HepG2 (cell line): ENCODE data around the gene DHRS12. TPM values are rescaled to one million over a fixed set of nuclear protein-coding genes. Genes with fewer than 3 reads are reported as not detected.

Source experiments
- AHR ChIP-seq: IDR thresholded peaks from 2 replicates; pipeline ENCODE4 v1.6.1; 2018; ENCODE audit warnings: missing genetic modification reagents, missing compliant biosample characterization
- EP300 ChIP-seq, 3 experiments: sonication (generic) in 1 of 3; formaldehyde crosslinking in 1 of 3; IDR thresholded peaks; 2 replicates each; pipeline versions ENCODE4 v1.5.1 to v1.6.1; 2011 to 2020; ENCODE audit warnings: low read depth in 2 of 3, low read length in 2 of 3, borderline replicate concordance in 1 of 3, improper control_type of control experiment in 1 of 3, mild to moderate bottlenecking in 1 of 3, missing genetic modification reagents in 1 of 3, moderate library complexity in 1 of 3
- FOXK1 ChIP-seq: sonication (generic); formaldehyde crosslinking; IDR thresholded peaks from 2 replicates; pipeline ENCODE4 v1.4.0; 2020; ENCODE audit warnings: low read depth, missing genetic modification reagents, borderline replicate concordance
- GABPA ChIP-seq, 2 experiments: IDR thresholded peaks; 2 replicates each; pipeline ENCODE4 v1.6.1; 2011 to 2016; ENCODE audit warnings: low read depth in 2 of 2, low read length in 1 of 2, missing biosample characterization in 1 of 2, missing genetic modification characterization in 1 of 2
- GABPB1 ChIP-seq: IDR thresholded peaks from 2 replicates; pipeline ENCODE4 v1.6.1; 2016; ENCODE audit warnings: mild to moderate bottlenecking, missing genetic modification reagents, moderate library complexity, missing compliant biosample characterization
- GFI1 ChIP-seq: sonication (generic); formaldehyde crosslinking; IDR thresholded peaks from 2 replicates; pipeline ENCODE4 v1.5.0; 2020; ENCODE audit warnings: missing genetic modification reagents, mild to moderate bottlenecking, borderline replicate concordance
- HDAC2 ChIP-seq: sonication (generic); formaldehyde crosslinking; IDR thresholded peaks from 2 replicates; pipeline ENCODE4 v1.4.0; 2020; ENCODE audit warnings: missing genetic modification reagents
- HNRNPL ChIP-seq: fragments of 200-400 bp; formaldehyde crosslinking; IDR thresholded peaks from 2 replicates; pipeline ENCODE4 v1.6.1; 2017; ENCODE audit warnings: mild to moderate bottlenecking, low read depth, low read length
- MTERF4 ChIP-seq: sonication (generic); formaldehyde crosslinking; IDR thresholded peaks from 2 replicates; pipeline ENCODE4 v1.8.0; 2023; ENCODE audit warnings: mild to moderate bottlenecking, missing genetic modification reagents
- NCOA2 ChIP-seq: sonication (generic); formaldehyde crosslinking; IDR thresholded peaks from 2 replicates; pipeline ENCODE4 v1.8.0; 2022; ENCODE audit warnings: inconsistent platforms
- PTBP1 ChIP-seq: fragments of 200-400 bp; formaldehyde crosslinking; IDR thresholded peaks from 2 replicates; pipeline ENCODE4 v1.6.1; 2018; ENCODE audit warnings: low read length, low read depth; ENCODE audit not compliant: poor library complexity, severe bottlenecking
- SIX1 ChIP-seq: sonication (generic); formaldehyde crosslinking; IDR thresholded peaks from 2 replicates; pipeline ENCODE4 v1.4.0; 2020; ENCODE audit warnings: missing genetic modification reagents, borderline replicate concordance
- SOX6 ChIP-seq, 2 experiments: fragments of 450-650 bp in 1 of 2; sonication (generic) in 1 of 2; formaldehyde crosslinking in 1 of 2; IDR thresholded peaks; 2 replicates each; pipeline versions ENCODE4 v1.4.0 to v1.6.1; 2017 to 2020; ENCODE audit warnings: antibody characterized with exemption in 1 of 2, mild to moderate bottlenecking in 1 of 2, missing genetic modification reagents in 1 of 2
- SYNCRIP ChIP-seq: fragments of 200-400 bp; formaldehyde crosslinking; IDR thresholded peaks from 2 replicates; pipeline ENCODE4 v1.6.1; 2018; ENCODE audit warnings: mild to moderate bottlenecking, low read depth, low read length; ENCODE audit not compliant: insufficient read depth
- TBX2 ChIP-seq: sonication (generic); formaldehyde crosslinking; IDR thresholded peaks from 2 replicates; pipeline ENCODE4 v1.5.0; 2020; ENCODE audit warnings: missing genetic modification reagents, mild to moderate bottlenecking, borderline replicate concordance
- ZFP62 ChIP-seq: sonication (generic); formaldehyde crosslinking; IDR thresholded peaks from 2 replicates; pipeline ENCODE4 v1.4.0; 2020; ENCODE audit warnings: missing genetic modification reagents
- ZNF138 ChIP-seq: sonication (generic); formaldehyde crosslinking; IDR thresholded peaks from 2 replicates; pipeline ENCODE4 v1.5.0; 2020; ENCODE audit warnings: mild to moderate bottlenecking, low read depth, missing genetic modification reagents
- ZNF253 ChIP-seq: sonication (generic); formaldehyde crosslinking; IDR thresholded peaks from 2 replicates; pipeline ENCODE4 v1.8.0; 2022; ENCODE audit warnings: mild to moderate bottlenecking, missing genetic modification reagents, borderline replicate concordance
- ZNF44 ChIP-seq: sonication (generic); formaldehyde crosslinking; IDR thresholded peaks from 2 replicates; pipeline ENCODE4 v1.5.1; 2020; ENCODE audit warnings: mild to moderate bottlenecking, missing genetic modification reagents
- ZNF547 ChIP-seq: sonication (generic); formaldehyde crosslinking; IDR thresholded peaks from 2 replicates; pipeline ENCODE4 v1.5.1; 2020; ENCODE audit warnings: mild to moderate bottlenecking, missing genetic modification reagents
- ZNF782 ChIP-seq: sonication (generic); formaldehyde crosslinking; IDR thresholded peaks from 2 replicates; pipeline ENCODE4 v1.4.0; 2020; ENCODE audit warnings: missing genetic modification reagents, mild to moderate bottlenecking, borderline replicate concordance
- polyA plus RNA-seq, 8 experiments: library from polyadenylated mRNA; depleted of rRNA in 3 of 8; stranded (reverse) in 7 of 8; unstranded in 1 of 8; fragments of >200 nt; fragmentation: Illumina TruSeq in 4 of 8; extraction: Trizol in 4 of 8; gene quantifications; 2 replicates each; pipeline versions ENCODE4 v1.2.1 to v1.2.3, GENCODE V29; 2011 to 2016; ENCODE audit warnings: low read depth in 4 of 8, missing spikeins in 1 of 8, mixed read lengths in 1 of 8; ENCODE audit not compliant: insufficient read depth in 1 of 8
- total RNA-seq, 5 experiments: library from RNA; depleted of rRNA; stranded (reverse); fragments of >200 nt; fragmentation: Illumina TruSeq; extraction: Trizol; gene quantifications; 2 replicates each; pipeline ENCODE4 v1.2.3, GENCODE V29; 2016; ENCODE audit warnings: low read depth in 1 of 5
- TF ChIP-seq, protein P1 (sequence below): sonication (generic); formaldehyde crosslinking; IDR thresholded peaks from 2 replicates; pipeline ENCODE4 v1.5.1; 2020; ENCODE audit warnings: mild to moderate bottlenecking, missing genetic modification reagents

The DHRS12 gene
- total and polyA plus RNA-seq, 2 of the 13 experiments (the other 11 are each of a cell fraction or from before 2014, with no cell fraction given), result 7.2 to 8.4 TPM

DNA sequence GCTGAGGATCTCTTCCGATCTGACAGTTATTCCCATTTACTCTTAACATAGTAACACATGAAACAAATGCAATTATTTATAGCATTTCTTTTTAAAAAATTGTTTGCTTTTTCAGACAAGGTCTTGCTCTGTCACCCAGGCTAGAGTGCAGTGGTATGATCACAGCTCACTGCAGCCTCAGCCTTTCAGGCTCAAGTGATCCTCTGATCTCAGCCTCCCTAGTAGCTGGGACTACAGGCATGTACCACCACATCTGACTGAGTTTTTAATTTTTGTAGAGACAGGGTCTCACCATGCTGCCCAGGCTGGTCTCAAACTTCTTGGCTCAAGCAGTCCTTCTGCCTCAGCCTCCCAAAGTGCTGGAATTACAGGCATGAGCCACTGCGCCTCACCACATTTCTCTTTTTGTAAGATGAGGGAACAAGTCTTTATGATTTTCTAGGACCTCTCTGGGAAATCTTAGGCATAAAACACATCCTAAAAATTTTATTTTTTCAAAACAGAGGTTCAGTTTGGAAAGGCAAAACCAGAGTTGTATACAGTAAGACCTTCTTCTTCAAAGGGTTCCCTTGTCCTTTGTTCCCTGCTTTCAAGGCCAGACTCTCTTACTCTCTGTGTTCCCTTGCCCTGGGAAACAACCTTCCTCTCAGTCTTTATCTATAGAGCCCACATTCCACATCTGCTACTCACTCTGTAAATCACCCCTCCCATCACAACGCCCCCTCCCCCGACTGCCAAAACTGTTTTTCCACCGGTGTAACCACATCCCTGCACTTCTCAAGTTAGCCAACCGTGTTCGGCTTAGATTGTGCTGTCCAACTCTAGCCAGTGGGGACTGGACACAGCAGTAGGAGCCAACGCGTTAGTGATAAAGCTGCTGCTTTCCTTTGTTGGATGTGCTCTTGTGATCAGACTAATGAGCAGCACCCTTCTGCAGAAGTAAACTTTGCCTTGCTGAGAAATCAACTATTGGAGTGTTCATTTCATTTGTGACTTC lies 56.2 kb downstream of the DHRS12 start (continued):
- TF ChIP-seq ZNF547 (CRISPR knock-in tag) (no peak), HNRNPL (no peak), ZNF138 (no peak), SIX1 (no peak), EP300 (IDR thresholded peaks at IDR 0.05; ENCODE audit: low read depth in 2 of 2, low read length in 2 of 2) (peak; percentile 36 to 81; a peak in 3 of 4 replicates), EP300 (CRISPR knock-in tag; IDR thresholded peaks at IDR 0.05; ENCODE audit: borderline replicate concordance) (peak; percentile 80; the same call in 1 of the 2 replicates), GABPA (IDR thresholded peaks at IDR 0.05; ENCODE audit: low read depth, low read length) (no peak), GABPA (CRISPR knock-in tag; IDR thresholded peaks at IDR 0.05; ENCODE audit: low read depth) (no peak), ZNF782 (CRISPR knock-in tag) (no peak), ZNF253 (CRISPR knock-in tag) (no peak), SYNCRIP (no peak), SOX6 (IDR thresholded peaks at IDR 0.05) (no peak), SOX6 (CRISPR knock-in tag; IDR thresholded peaks at IDR 0.05) (peak; percentile 76), MTERF4 (CRISPR knock-in tag) (no peak), FOXK1 (peak; percentile 34; the same call in 1 of the 2 replicates), NCOA2 (CRISPR knock-in tag) (peak; percentile 87), TBX2 (CRISPR knock-in tag) (peak; percentile 25; the same call in 1 of the 2 replicates), PTBP1 (no peak), AHR (CRISPR knock-in tag) (no peak), HDAC2 (CRISPR knock-in tag) (no peak), ZNF44 (CRISPR knock-in tag) (no peak), GFI1 (CRISPR knock-in tag) (0 out of 2 replicates have a peak, but pooled peaks have one; percentile 59), GABPB1 (no peak), ZFP62 (CRISPR knock-in tag) (no peak)
- TF ChIP-seq, protein P1, sequence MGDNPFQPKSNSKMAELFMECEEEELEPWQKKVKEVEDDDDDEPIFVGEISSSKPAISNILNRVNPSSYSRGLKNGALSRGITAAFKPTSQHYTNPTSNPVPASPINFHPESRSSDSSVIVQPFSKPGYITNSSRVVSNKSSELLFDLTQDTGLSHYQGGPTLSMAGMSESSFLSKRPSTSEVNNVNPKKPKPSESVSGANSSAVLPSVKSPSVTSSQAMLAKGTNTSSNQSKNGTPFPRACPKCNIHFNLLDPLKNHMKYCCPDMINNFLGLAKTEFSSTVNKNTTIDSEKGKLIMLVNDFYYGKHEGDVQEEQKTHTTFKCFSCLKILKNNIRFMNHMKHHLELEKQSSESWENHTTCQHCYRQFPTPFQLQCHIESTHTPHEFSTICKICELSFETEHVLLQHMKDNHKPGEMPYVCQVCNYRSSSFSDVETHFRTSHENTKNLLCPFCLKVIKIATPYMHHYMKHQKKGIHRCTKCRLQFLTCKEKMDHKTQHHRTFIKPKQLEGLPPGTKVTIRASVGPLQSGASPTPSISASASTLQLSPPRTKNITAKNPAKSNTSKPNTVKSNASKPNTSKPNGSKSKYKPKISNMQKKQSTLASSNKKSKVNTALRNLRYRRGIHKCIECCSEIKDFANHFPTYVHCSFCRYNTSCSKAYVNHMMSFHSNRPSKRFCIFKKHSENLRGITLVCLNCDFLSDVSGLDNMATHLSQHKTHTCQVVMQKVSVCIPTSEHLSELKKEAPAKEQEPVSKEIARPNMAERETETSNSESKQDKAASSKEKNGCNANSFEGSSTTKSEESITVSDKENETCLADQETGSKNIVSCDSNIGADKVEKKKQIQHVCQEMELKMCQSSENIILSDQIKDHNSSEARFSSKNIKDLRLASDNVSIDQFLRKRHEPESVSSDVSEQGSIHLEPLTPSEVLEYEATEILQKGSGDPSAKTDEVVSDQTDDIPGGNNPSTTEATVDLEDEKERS, result peak; percentile 94
